ENCODE measurements around the gene ARSD. TPM values are rescaled to one million over a fixed set of nuclear protein-coding genes. Genes with fewer than 3 reads are reported as not detected.

ARSD gene
- total RNA-seq, 1 experiment from 2014 or later = 12.7 TPM

GRCh38 chrX:2888309-2888708 lies 40.8 kb downstream of the ARSD start:
- no peaks in the 10 kb centered on the region for H3K4me1 ChIP-seq (ENCODE audit: control insufficient read depth, insufficient read depth, low read length)
- no peaks in the 10 kb centered on the region for H3K9me3 ChIP-seq (ENCODE audit: control insufficient read depth, insufficient read depth, low read depth, low read length)
- BruUV-seq (replicated peaks) = no TSS peak
- POLR2A ChIA-PET = no interaction called here
- no peak for ATAC-seq
- no peak overlapping the region for H3K4me3 ChIP-seq (ENCODE audit: low read depth in 2 of 2, low read length in 2 of 2)
- CTCF ChIA-PET = no interaction called here
- H3K27ac ChIP-seq (ENCODE audit: low read length) = no peak overlapping the region
- in situ Hi-C loops (cut with HindIII; ENCODE audit: low pct_unique_long_range_greater_than_20kb, low sequenced_read_pairs) (no loop called here), intact Hi-C loops (cut with micrococcal nuclease; ENCODE audit: unreplicated experiment) (no loop called here)
- no peak for TF ChIP-seq SIN3A (IDR thresholded peaks at IDR 0.05; ENCODE audit: borderline replicate concordance, insufficient read depth, low read depth, low read length)
- no peak for TF ChIP-seq CTCF (IDR thresholded peaks at IDR 0.05)
- no peak for TF ChIP-seq REST (IDR thresholded peaks at IDR 0.05; ENCODE audit: insufficient read depth in 1 of 2, low read depth in 2 of 2, low read length in 1 of 2)
- TF ChIP-seq TCF7L2 (IDR thresholded peaks at IDR 0.05; ENCODE audit: low read depth, low read length) = no peak
- no peak for TF ChIP-seq POLR2AphosphoS5 (IDR thresholded peaks at IDR 0.05; ENCODE audit: low read depth, low read length)
- H3K27me3 ChIP-seq (ENCODE audit: control insufficient read depth, insufficient read depth, low read length) = no peaks in the 10 kb centered on the region
- H3K36me3 ChIP-seq (ENCODE audit: control insufficient read depth, insufficient read depth, low read length) = no peaks in the 10 kb centered on the region
- no peak for DNase-seq (ENCODE audit: low read depth, low spot score)

GRCh38 chrX:2883770-2884169 lies 45.4 kb downstream of the ARSD start:
- Histone ChIP-seq H3K9me3 (ENCODE audit: control insufficient read depth, insufficient read depth, low read depth, low read length) (no peaks in the 10 kb centered on the region), H3K4me3 (ENCODE audit: low read depth in 2 of 2, low read length in 2 of 2) (no peak overlapping the region), H3K27ac (ENCODE audit: low read length) (no peak overlapping the region), H3K27me3 (ENCODE audit: control insufficient read depth, insufficient read depth, low read length) (no peaks in the 10 kb centered on the region), H3K4me1 (ENCODE audit: control insufficient read depth, insufficient read depth, low read length) (no peaks in the 10 kb centered on the region), H3K36me3 (ENCODE audit: control insufficient read depth, insufficient read depth, low read length) (no peaks in the 10 kb centered on the region)
- no TSS peak for BruUV-seq (replicated peaks)
- ChIA-PET CTCF (no interaction called here), POLR2A (no interaction called here)
- in situ Hi-C loops (cut with HindIII; ENCODE audit: low pct_unique_long_range_greater_than_20kb, low sequenced_read_pairs) = no loop called here
- no peak for ATAC-seq
- DNase-seq (ENCODE audit: low read depth, low spot score) = no peak
- intact Hi-C loops (cut with micrococcal nuclease; ENCODE audit: unreplicated experiment) = no loop called here
- TF ChIP-seq POLR2AphosphoS5 (IDR thresholded peaks at IDR 0.05; ENCODE audit: low read depth, low read length) (no peak), CTCF (IDR thresholded peaks at IDR 0.05) (no peak), REST (IDR thresholded peaks at IDR 0.05; ENCODE audit: insufficient read depth in 1 of 2, low read depth in 2 of 2, low read length in 1 of 2) (no peak), SIN3A (IDR thresholded peaks at IDR 0.05; ENCODE audit: borderline replicate concordance, insufficient read depth, low read depth, low read length) (no peak), TCF7L2 (IDR thresholded peaks at IDR 0.05; ENCODE audit: low read depth, low read length) (no peak)
